Adrenal gland (tissue), 12 donors: ENCODE results near the gene MAEA. TPM values are rescaled to one million over a fixed set of nuclear protein-coding genes. Genes with fewer than 3 reads are reported as not detected.
A peak's percentile ranks its signal among the peaks of the same experiment; 100 is the strongest.

Source experiments
- DNase-seq, 7 donors: peaks; one replicate each; pipeline ENCODE4 v3.0.0-alpha.2; 2019 to 2020
- H3K27ac ChIP-seq, 5 donors: fragments of 200-600 bp; sonication (generic) in 4 of 5; 1 replicate in 3 of 5; 2 replicates in 2 of 5; pipeline versions ENCODE4 v1.5.1 to v1.8.0; 2016 to 2020; ENCODE audit warnings: mild to moderate bottlenecking in 1 of 5
- H3K27me3 ChIP-seq: fragments of 200-600 bp; 2 replicates; pipeline ENCODE4 v1.8.0; 2021
- H3K36me3 ChIP-seq, 2 donors: fragments of 200-600 bp; replicated peaks in 1 of 2; 1 replicate in 1 of 2; 2 replicates in 1 of 2; pipeline versions ENCODE4 v1.5.1 to v1.8.0; 2018 to 2022
- H3K4me1 ChIP-seq, 2 donors: fragments of 200-600 bp; replicated peaks in 1 of 2; 1 replicate in 1 of 2; 2 replicates in 1 of 2; pipeline versions ENCODE4 v1.5.1 to v1.8.0; 2018 to 2021
- H3K4me3 ChIP-seq, 4 donors: fragments of 200-600 bp; sonication (generic) in 3 of 4; one replicate each; pipeline ENCODE4 v1.5.1; 2016 to 2018
- H3K9me3 ChIP-seq, 3 donors: fragments of 200-600 bp; sonication (generic) in 1 of 3; replicated peaks in 1 of 3; 1 replicate in 2 of 3; 2 replicates in 1 of 3; pipeline versions ENCODE4 v1.5.1 to v1.8.0; 2016 to 2021
- CTCF ChIP-seq, 6 experiments: fragments of 450-650 bp in 4 of 6; fragments of 200-600 bp in 2 of 6; sonication (generic) in 1 of 6; IDR thresholded peaks; 1 replicate in 5 of 6; 2 replicates in 1 of 6; pipeline versions ENCODE4 v1.5.1 to v1.8.0; 2016 to 2021; ENCODE audit warnings: antibody characterized with exemption in 6 of 6, mild to moderate bottlenecking in 2 of 6, moderate library complexity in 1 of 6
- POLR2A ChIP-seq, 2 donors: fragments of 450-650 bp; IDR thresholded peaks; one replicate each; pipeline ENCODE4 v1.6.1; 2017; ENCODE audit warnings: antibody characterized with exemption in 2 of 2, mild to moderate bottlenecking in 2 of 2, moderate library complexity in 1 of 2
- WGBS, 4 donors: extraction: QIAGEN DNeasy Blood & Tissue Kit in 2 of 4; methylation state at CpG; one replicate each; pipeline versions ENCODE4 v1.1.5 to v1.1.7; 2013 to 2017; 5-methylcytosine and 5-hydroxymethylcytosine counted together
- intact Hi-C, 2 donors: fragments of 100-400 bp; cut with DNase I; formaldehyde crosslinking; loops; one replicate each; pipeline versions ENCODE4 v1.14.1 to v1.15.0; 2022 to 2023
- polyA plus RNA-seq, 3 donors: library from polyadenylated mRNA; stranded (reverse); fragments of 200-250 nt in 2 of 3; fragments of 350-450 nt in 1 of 3; fragmentation: Illumina TruSeq in 1 of 3; extraction: RNeasy Lipid Tissue Mini Kit (QIAGEN cat#74804) in 1 of 3; gene quantifications; one replicate each; pipeline ENCODE4 v1.2.3, GENCODE V29; 2013 to 2014
- total RNA-seq, 9 donors: library from RNA; depleted of rRNA in 4 of 9; stranded (reverse); fragments of >200 nt in 4 of 9; fragments of 120-200 nt in 1 of 9; fragmentation: NEBNext Ultra II Directional in 1 of 9; extraction: Animal tissue kit (Norgen Biotek cat#: 25700) in 1 of 9; gene quantifications; one replicate each; pipeline versions ENCODE4 v1.1.0 to v1.2.4, GENCODE V29; 2013 to 2023
- donor health status: healthy with polysubstance abuse.
- donor health status: Bipolar disorder and iron deficiency.
- donor health status: DM: yes; HTN: yes; CAD: no.
- donor health status: DM: no; HTN: no; CAD: no.
- donor health status: DM: no; HTN: no; CAD: no.
- donor health status: DM: yes; HTN: yes; CAD: no.

MAEA gene
- total and polyA plus RNA-seq, 12 donors, result 35.6 to 103 (median 75.1) TPM

- WGBS, 4 donors, result 67 to 72% (median 70%) methylated on average over 11 to 26 of the region's 26 CpGs
- H3K27ac ChIP-seq, result peak overlapping the region in 2 of 5 donors; percentile 97 to 99
- peaks cover 0 to 7% of the 10 kb centered on the region in 2 donors for H3K36me3 ChIP-seq
- peak in 5 of 7 donors; percentile 18 to 60 (median 32) for DNase-seq
- no peak for TF ChIP-seq POLR2A (IDR thresholded peaks at IDR 0.05)
- no peak for TF ChIP-seq CTCF (IDR thresholded peaks at IDR 0.05)
- H3K27me3 ChIP-seq, result no peaks in the 10 kb centered on the region
- intact Hi-C loops, result loop anchor here in 1 of 2 donors (5.0 kb wide), 2 partner anchors 78 to 107 kb away; no protein-coding TSS in a partner anchor
- H3K4me1 ChIP-seq, result peaks cover 26 to 68% of the 10 kb centered on the region in 2 donors
- H3K9me3 ChIP-seq, result no peaks in the 10 kb centered on the region
- H3K4me3 ChIP-seq, result peak overlapping the region in 1 of 4 donors; percentile 83
Measured at GRCh38 chr4:1245481-1246051, 44.1 kb upstream of the MAEA start.

GRCh38 chr4:1246111-1246881, 43.4 kb upstream of the MAEA start:
- H3K4me3 ChIP-seq, result peak overlapping the region in 1 of 4 donors; percentile 83
- intact Hi-C loops, result loop anchor here in 1 of 2 donors (5.0 kb wide), 2 partner anchors 79 to 106 kb away; no protein-coding TSS in a partner anchor
- peaks cover 0 to under 1% of the 10 kb centered on the region in 2 donors for H3K36me3 ChIP-seq
- H3K27me3 ChIP-seq, result no peaks in the 10 kb centered on the region
- TF ChIP-seq CTCF (IDR thresholded peaks at IDR 0.05), result no peak
- no peak for TF ChIP-seq POLR2A (IDR thresholded peaks at IDR 0.05)
- H3K4me1 ChIP-seq, result peaks cover 26 to 68% of the 10 kb centered on the region in 2 donors
- 50 to 69% (median 61%) methylated on average over 16 to 24 of the region's 24 CpGs for WGBS, 4 donors
- H3K27ac ChIP-seq, result peak overlapping the region in 2 of 5 donors; percentile 97 to 99
- no peaks in the 10 kb centered on the region for H3K9me3 ChIP-seq
- peak in 6 of 7 donors; percentile 12 to 54 (median 20) for DNase-seq

GRCh38 chr4:1246901-1247863, 42.5 kb upstream of the MAEA start:
- intact Hi-C loops, result loop anchor here in 1 of 2 donors (5.0 kb wide), 2 partner anchors 80 to 105 kb away; no protein-coding TSS in a partner anchor
- no peaks in the 10 kb centered on the region for H3K27me3 ChIP-seq
- WGBS, 4 donors, result 6 to 45% (median 9%) methylated on average over 7 to 48 of the region's 48 CpGs
- no peaks in the 10 kb centered on the region for H3K9me3 ChIP-seq
- H3K4me3 ChIP-seq, result peak overlapping the region; percentile 12 to 83 (median 67)
- H3K36me3 ChIP-seq, result no peaks in the 10 kb centered on the region
- peaks cover 26 to 59% of the 10 kb centered on the region in 2 donors for H3K4me1 ChIP-seq
- TF ChIP-seq POLR2A (IDR thresholded peaks at IDR 0.05) (no peak), CTCF (IDR thresholded peaks at IDR 0.05) (no peak)
- H3K27ac ChIP-seq, result peak overlapping the region; percentile 90 to 99 (median 97)
- DNase-seq, result peak in 5 of 7 donors; percentile 19 to 55 (median 33)
